ENCODE results near the gene PCDHGB2.
"Not testable (repeated sequence)": the region's sequence is repeated elsewhere in the genome, so short reads cannot be mapped to it uniquely, and the experiment has no call there.

PCDHGB2 gene

GRCh38 chr5:141373673-141374317 is 14.0 kb downstream of the PCDHGB2 start, which contains the start of gene PCDHGA6:
Gene PCDHGA6 (plus strand): TSS chr5:141373891. CDS start chr5:141374084, 193 bp downstream.
- H3K27ac Mint-ChIP-seq: no peak within 1 kb of the TSS
- peaks cover 87% of the 10 kb centered on the region for H3K9me3 Mint-ChIP-seq
- no peak for DNase-seq
- TF ChIP-seq CTCF (IDR thresholded peaks at IDR 0.05): no peak
- no peak within 1 kb of the TSS for H3K4me3 Mint-ChIP-seq
- peaks cover 30% of the 10 kb centered on the region for H3K36me3 Mint-ChIP-seq (ENCODE audit: low read depth)
- H3K27me3 Mint-ChIP-seq (ENCODE audit: low read depth, poor library complexity): no peaks in the 10 kb centered on the region
- no peaks in the 10 kb centered on the region for H3K4me1 Mint-ChIP-seq

- H3K4me1 Mint-ChIP-seq: no peaks in the 10 kb centered on the region
- peaks cover 30% of the 10 kb centered on the region for H3K36me3 Mint-ChIP-seq (ENCODE audit: low read depth)
- no peaks in the 10 kb centered on the region for H3K27me3 Mint-ChIP-seq (ENCODE audit: low read depth, poor library complexity)
- no peak overlapping the region for H3K27ac Mint-ChIP-seq
- no peak for TF ChIP-seq CTCF (IDR thresholded peaks at IDR 0.05)
- H3K4me3 Mint-ChIP-seq: no peak overlapping the region
- DNase-seq: no peak
- H3K9me3 Mint-ChIP-seq: peaks cover 87% of the 10 kb centered on the region
Observed at GRCh38 chr5:141374627-141375026, 14.8 kb downstream of the PCDHGB2 start.

- H3K27ac Mint-ChIP-seq; DNase-seq; H3K4me3 Mint-ChIP-seq; H3K4me1 Mint-ChIP-seq; H3K27me3 Mint-ChIP-seq (ENCODE audit: low read depth, poor library complexity): not testable (repeated sequence)
- Mint-ChIP-seq H3K9me3 (peaks cover 85% of the 10 kb centered on the region), H3K36me3 (ENCODE audit: low read depth) (peaks cover 29% of the 10 kb centered on the region)
Observed at GRCh38 chr5:141375444-141376155, 15.8 kb downstream of the PCDHGB2 start.

- DNase-seq: no peak
- H3K36me3 Mint-ChIP-seq (ENCODE audit: low read depth): peaks cover 25% of the 10 kb centered on the region
- no peaks in the 10 kb centered on the region for H3K27me3 Mint-ChIP-seq (ENCODE audit: low read depth, poor library complexity)
- no peak within 1 kb of the TSS for H3K4me3 Mint-ChIP-seq
- no peak within 1 kb of the TSS for H3K27ac Mint-ChIP-seq
- peaks cover 85% of the 10 kb centered on the region for H3K9me3 Mint-ChIP-seq
- TF ChIP-seq CTCF (IDR thresholded peaks at IDR 0.05): no peak
- no peaks in the 10 kb centered on the region for H3K4me1 Mint-ChIP-seq
Observed at GRCh38 chr5:141382469-141383294, 22.9 kb downstream of the PCDHGB2 start, which contains the start of gene PCDHGA7. Gene PCDHGA7 (plus strand): TSS chr5:141382742. CDS start chr5:141382900, 158 bp downstream.

- Mint-ChIP-seq H3K9me3 (peaks cover 84% of the 10 kb centered on the region), H3K36me3 (ENCODE audit: low read depth) (peaks cover 27% of the 10 kb centered on the region), H3K4me1 (no peaks in the 10 kb centered on the region), H3K4me3 (no peak overlapping the region), H3K27me3 (ENCODE audit: low read depth, poor library complexity) (no peaks in the 10 kb centered on the region), H3K27ac (no peak overlapping the region)
- DNase-seq: no peak
- TF ChIP-seq CTCF (IDR thresholded peaks at IDR 0.05): no peak
Observed at GRCh38 chr5:141383345-141383744, 23.6 kb downstream of the PCDHGB2 start.

All from nephron progenitor cell (in vitro differentiated cells).